B cell (primary cell): ENCODE measurements around the gene C6orf132.

Experiments used
- EZH2 ChIP-seq: IDR thresholded peaks from 2 replicates; pipeline ENCODE4 v1.6.1; 2012; ENCODE audit warnings: borderline replicate concordance, low read depth, mild to moderate bottlenecking, moderate library complexity, low read length; ENCODE audit not compliant: insufficient read depth, poor library complexity, severe bottlenecking
- TF ChIP-seq, protein P1 (sequence below): fragments of 200-600 bp; IDR thresholded peaks from one replicate; pipeline ENCODE4 v1.8.0; 2022; ENCODE audit warnings: antibody characterized with exemption, mild to moderate bottlenecking

- TF ChIP-seq, protein P1, sequence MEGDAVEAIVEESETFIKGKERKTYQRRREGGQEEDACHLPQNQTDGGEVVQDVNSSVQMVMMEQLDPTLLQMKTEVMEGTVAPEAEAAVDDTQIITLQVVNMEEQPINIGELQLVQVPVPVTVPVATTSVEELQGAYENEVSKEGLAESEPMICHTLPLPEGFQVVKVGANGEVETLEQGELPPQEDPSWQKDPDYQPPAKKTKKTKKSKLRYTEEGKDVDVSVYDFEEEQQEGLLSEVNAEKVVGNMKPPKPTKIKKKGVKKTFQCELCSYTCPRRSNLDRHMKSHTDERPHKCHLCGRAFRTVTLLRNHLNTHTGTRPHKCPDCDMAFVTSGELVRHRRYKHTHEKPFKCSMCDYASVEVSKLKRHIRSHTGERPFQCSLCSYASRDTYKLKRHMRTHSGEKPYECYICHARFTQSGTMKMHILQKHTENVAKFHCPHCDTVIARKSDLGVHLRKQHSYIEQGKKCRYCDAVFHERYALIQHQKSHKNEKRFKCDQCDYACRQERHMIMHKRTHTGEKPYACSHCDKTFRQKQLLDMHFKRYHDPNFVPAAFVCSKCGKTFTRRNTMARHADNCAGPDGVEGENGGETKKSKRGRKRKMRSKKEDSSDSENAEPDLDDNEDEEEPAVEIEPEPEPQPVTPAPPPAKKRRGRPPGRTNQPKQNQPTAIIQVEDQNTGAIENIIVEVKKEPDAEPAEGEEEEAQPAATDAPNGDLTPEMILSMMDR = no peak
- no peak for TF ChIP-seq EZH2
Measured at GRCh38 chr6:42153921-42154320, 11.5 kb upstream of the C6orf132 start.
